HG02798 (cell line): ENCODE results near the gene ZNF536.

Source experiments
- ATAC-seq: cut with Tn5 transposase; IDR thresholded peaks from one replicate; pipeline ENCODE4 v1.9.1; 2021; ENCODE audit warnings: mild to moderate bottlenecking; ENCODE audit not compliant: unreplicated experiment, poor library complexity

The ZNF536 gene

DNA sequence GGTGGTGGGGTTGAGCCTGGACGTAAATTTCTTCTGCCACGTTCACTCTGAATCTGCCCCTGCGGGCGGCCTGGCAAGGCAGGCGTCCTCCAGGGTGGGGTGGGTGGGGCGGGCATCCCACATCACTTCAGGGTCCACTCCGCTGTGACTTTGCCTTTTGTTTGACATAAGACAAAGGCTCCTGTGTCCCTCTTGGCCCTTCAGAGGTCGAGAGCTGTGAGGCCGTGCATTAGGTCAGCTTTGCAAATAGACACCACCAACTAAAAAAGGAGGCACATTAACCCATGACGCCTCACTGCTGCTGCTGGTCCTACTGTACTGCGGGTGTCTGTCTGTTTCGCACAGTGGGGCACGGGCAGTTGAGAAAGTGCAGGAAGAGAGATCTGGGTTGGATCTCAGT is 10.5 kb upstream of the ZNF536 start:
- no peak for ATAC-seq

DNA sequence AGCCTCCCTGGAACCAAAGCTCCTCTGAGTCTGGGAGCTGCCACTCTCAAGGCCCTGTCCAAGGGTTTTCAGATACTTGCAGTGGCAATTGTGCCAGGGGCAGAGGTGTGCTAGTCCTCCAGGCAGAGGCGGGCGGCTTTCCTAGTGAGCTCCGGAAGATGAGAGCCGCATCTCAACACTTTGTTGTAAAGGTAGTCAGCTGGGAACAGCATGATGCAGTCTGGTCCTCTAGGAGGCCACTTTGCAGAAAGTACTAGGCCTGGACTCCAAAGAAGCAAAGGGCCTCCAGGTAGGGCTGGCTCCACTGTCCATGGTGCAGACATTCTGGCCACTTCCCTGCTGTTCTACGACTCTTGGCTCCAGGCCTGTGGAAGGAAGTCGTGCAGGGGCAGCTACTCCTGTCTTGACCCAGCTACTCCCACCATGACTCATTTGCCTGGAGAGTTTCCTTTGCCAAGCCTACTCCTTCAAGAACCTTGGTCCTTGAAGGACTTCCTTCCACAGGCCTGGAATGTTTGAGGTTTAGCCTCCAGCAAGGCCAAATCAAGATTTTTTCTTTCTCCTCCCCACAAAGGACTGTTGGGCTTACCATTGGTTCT is 9.9 kb upstream of the ZNF536 start:
- no peak for ATAC-seq

DNA sequence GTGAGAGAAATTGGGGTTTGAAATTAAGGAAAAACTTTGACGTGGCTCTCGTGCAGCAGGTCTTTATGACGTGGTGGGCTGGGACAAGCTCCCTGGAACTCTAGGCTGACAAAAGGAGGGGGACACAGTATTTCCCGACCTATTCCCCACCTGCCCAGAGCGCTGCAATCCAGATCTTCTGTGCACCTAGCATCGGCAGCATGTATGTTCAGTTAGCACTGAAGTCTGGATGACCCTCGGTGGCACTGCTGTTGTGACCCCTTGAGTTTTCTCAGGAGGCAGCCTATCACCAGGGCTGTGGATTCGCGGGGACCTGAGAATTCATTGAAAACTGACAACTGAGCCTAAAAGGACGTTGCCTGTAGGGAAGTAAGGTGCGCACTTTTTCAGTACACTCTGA is 9.1 kb upstream of the ZNF536 start:
- no peak for ATAC-seq

- ATAC-seq, result no peak
Observed at GRCh38 chr19:30364866-30365800, 7.1 kb upstream of the ZNF536 start.

DNA sequence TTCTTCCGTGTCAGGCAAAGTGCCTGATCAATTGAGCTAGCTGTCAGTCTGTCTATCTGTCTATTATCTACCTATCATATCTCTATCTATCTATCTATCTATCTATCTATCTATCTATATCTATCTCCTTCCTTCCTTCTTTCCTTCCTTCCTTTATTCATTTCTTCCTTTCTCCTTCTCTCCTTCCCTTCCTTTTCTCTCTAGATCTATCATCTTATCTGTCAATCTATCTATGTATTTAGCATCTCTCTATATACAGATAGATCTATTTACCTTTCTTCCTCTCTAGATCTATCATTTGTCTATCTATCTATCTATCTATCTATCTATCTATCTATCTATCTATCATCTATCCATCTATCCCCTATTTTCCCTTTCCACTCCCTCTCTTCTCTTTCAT is 5.9 kb upstream of the ZNF536 start:
- ATAC-seq, result no peak

- ATAC-seq, result no peak
Observed at GRCh38 chr19:30367006-30367405, 5.2 kb upstream of the ZNF536 start.

- no peak for ATAC-seq
Observed at GRCh38 chr19:30367421-30367820, 4.8 kb upstream of the ZNF536 start.

GRCh38 chr19:30369833-30370232 is 2.4 kb upstream of the ZNF536 start:
- no peak for ATAC-seq

GRCh38 chr19:30371161-30371836 is 885 bp upstream of the ZNF536 start:
- ATAC-seq, result no peak

- no peak for ATAC-seq
Observed at GRCh38 chr19:30373593-30373992, 1.4 kb downstream of the ZNF536 start.

DNA sequence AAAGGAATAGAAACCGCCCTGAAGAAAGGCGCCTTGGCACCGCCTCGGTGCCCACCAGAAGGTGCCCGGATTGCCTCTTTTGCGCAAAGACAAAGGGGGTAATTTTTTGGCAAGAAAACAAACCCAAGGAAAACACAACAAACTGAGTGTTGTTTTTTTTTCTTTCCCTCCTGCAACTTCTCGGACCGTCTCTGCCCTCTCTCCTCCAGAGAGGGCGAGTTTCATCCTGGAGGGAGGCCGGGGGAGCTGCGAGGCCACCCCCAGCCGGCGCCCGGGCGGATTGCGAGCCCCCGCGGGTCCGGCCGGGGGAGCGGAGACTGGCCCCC is 2.3 kb downstream of the ZNF536 start:
- ATAC-seq, result no peak

DNA sequence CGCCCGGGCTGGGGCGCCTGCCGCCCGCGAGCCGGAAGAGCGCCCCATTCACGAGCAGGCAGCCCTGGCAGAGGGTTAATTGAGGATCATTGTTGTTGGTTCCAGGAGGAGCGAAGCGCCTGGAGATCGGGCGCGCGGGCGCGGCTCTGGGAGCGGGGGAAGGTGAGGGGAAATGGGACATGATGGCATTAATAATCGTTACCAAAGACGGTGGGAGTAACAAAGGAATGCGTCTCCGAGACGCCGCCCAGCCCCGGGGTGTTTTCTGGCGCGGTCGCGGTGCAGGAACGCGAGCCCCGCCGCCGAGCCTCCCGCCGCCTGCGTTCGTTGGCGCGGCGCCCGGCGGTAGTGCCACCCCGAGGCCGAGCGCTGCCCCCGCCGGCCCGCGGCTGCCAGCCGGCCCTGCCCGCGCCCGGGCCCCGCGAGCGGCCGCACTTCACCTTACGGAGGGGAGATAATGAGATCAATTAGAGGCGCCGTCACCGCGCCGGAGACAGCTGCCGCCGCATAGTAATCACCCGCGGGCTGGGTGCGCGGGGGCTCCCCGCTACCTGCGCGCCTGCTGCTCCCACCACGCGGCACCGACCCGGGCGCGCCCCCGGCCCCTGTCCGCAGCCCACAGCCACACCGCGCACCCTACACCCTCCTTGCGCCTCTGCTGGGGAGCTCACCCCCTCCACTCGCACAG is 2.8 kb downstream of the ZNF536 start:
- no peak for ATAC-seq

GRCh38 chr19:30375553-30376031 is 3.4 kb downstream of the ZNF536 start:
- ATAC-seq, result no peak

DNA sequence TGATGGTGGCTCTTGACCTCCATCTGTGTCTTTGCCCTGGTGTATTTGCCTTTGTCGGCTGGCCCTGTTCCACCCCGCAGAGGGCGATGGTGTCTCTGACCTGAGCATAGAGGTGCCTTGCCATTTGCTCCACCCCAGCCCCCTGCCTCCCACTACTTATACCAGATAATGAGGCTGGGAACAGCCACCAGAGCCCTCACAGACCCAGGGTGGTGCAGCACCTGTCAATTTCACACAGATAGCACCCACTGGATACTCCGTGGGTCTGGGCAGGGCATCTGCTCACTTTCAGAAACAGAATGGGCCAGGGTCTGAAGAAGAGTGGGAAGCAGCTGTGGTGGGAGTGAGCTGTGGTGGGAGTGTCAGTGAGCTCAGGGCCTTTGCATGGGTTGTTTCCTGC is 4.1 kb downstream of the ZNF536 start:
- ATAC-seq, result no peak

DNA sequence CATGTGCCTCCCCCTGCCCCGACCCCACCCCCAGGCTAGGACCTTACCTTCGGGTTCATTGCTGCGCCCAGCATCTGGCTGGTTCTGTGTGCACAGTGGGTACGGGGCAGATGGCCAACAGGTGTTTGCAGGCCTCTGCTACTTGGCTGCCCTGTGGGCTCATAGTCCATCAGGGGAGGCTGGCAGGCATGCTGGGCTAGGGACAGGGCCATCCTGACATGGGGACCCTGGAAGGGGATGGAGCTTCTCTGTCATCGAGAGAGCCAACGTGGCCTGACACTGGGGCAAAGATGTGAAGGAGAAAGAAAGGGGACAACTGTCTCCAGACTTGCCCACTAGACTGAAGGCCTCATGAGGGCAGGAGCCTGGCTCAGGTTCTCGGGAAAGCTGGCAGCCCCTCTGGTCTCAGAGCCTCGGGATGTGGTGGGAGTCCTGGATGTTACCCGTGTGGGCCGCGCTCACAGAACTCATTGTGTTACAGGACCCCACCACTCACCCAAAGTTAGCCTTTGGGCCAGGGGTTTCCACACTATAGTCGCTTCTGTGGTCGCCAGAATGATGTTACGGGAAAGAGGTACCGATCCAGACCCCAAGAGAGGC is 4.7 kb downstream of the ZNF536 start:
- ATAC-seq, result no peak

- no peak for ATAC-seq
Observed at GRCh38 chr19:30378701-30379100, 6.5 kb downstream of the ZNF536 start.

DNA sequence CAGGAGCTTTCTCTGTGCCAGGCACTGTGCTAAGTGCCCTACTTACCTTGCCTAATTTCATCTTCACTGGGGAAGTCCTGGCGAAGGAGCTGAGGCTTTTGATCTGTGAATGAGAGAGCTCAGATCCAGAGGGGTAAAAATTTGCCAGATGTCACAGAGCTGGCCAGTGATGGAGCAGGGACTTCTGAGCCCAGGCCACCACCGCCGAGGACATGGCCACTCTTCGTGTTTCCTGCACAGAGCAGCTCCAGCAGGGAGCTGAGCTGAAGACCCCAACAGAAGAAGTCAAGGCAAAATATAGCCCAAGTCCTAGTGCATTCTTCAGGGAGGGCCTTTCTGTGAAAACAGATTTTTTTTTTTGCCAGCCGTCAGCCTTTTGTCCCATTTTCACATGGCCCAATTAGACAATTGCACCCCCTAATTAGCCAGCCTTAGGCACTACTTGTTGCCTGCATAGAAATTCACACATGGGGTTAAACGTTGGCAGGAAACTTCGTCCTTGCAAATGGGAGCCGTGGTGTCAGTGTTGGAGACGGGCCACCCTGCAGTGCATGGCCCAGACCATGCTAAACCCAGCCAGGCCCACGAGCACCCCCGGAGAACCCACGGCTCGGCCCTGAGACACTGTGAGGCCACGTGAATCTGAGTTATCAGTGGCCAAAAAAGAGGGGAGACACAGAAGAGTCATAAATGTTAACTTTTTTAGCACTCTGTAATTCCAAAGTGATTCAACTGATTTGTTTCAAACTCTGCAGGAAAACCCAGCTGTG is 7.8 kb downstream of the ZNF536 start:
- ATAC-seq, result no peak

DNA sequence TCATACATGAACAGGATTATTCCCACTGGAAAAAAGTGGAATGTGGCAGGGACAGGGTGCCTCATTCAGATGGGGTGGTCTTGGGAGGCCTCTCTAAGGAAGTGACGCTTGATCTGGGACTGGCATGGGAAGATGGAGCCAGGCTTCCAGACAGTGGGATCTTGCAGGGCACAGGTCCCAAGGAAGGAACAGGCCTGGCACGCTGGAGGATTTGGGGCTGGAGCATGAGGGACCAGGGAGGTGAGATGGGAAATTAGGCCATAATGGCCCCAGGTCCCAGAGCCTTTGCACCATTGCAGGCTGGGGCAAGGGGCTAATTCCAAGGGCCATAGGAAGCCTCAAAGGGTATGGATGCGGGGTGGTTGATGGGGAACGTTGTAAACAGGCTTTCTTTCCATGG is 9.2 kb downstream of the ZNF536 start:
- ATAC-seq, result no peak

DNA sequence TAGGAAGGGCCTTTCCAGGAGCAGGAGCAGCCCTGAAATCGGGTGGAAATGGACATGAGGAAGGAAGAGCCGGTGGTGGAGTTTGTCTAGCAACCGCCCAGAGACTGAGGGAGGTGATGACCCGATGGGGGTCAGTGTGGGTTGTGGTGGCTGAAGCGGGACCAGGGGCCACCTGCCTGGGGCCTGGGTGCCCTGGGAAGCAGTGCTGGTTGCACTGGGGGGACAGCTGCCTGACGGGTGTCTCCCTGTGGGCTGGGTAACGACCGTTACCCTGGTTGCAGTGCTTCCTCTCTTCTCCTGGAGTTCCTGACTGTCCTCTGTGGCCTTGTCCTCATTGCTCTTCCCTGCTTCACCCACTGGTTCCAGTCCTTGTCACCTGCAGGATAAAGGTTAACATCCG is 13.0 kb downstream of the ZNF536 start:
- no peak for ATAC-seq

GRCh38 chr19:30385666-30386065 is 13.5 kb downstream of the ZNF536 start:
- ATAC-seq, result no peak
